Activated naive CD4-positive, alpha-beta T cell treated with Interleukin-2 at 50 U/mL for 16 hours (primary cell): ENCODE measurements around the gene P2RX3.

ENCODE experiments used
- DNase-seq: peaks from one replicate; pipeline ENCODE4 v3.0.0-alpha.2; 2020

P2RX3 gene

GRCh38 chr11:57376095-57377090, 38.2 kb downstream of the P2RX3 start:
- DNase-seq = no peak

DNA sequence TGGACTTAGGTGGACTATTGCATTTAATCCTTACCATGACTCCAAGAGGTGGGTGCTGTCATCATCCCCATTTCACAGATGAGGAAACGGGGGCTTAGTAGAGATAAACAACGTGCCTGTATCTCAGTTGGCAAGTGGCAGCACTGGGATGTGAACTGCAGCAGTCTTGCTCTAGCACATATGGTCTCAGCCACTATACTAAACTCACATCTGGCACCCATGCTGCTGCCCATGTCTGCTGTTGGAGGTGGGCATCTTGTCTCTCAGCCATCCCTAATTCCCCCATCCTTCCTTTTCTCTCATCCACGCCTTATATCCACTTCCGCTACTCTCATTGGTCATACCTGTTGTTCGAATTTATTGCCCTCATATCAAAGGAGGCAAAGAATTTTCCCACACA, 39.0 kb downstream of the P2RX3 start:
- DNase-seq = no peak

DNA sequence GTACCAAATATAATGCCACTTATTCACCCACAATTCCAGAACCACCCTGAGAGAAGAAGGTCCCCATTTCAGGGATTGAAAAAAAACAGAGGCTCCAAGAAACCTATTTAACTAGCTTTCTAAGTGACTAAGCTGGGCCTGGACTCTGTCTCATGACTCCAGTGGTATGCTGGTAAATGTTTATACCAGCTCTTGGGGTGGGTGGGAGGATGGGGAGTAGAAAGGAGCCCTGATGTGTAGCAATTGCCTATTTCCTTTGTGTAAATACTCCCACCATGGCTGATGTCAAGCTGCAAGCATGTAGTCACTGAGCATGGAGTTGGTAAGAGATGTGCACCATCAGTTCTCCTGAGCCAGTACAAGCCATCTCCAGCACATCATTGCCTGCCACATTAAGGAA, 40.0 kb downstream of the P2RX3 start:
- DNase-seq = no peak

- no peak for DNase-seq
Measured at GRCh38 chr11:57379732-57380131, 41.6 kb downstream of the P2RX3 start.

DNA sequence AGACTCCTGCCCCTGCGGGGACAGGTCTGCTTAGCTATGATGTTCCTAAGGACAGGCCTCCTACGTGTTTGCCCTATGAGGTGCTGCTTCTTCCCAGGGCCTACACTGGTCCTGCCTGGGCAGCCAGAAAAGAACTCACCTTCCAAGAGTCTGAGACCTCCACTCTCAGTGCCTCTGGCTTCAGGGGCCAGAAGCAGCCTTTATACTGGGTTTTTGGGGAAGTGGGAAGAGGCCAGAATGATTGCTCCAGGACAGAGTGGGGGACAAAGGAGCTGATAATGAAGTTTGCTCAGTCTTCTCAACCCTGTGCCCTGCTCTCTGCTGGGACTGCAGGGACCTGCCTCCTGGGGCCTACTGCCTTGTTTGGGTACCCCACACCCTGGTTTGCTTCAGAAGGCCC, 42.8 kb downstream of the P2RX3 start, which contains the start of gene PRG3:
Gene PRG3, minus strand, starts transcription at position 176 of the 400 bp plus-strand sequence. CDS start 442 bp downstream, outside the sequence.
- no peak for DNase-seq

GRCh38 chr11:57386178-57386940, 48.2 kb downstream of the P2RX3 start:
- no peak for DNase-seq

GRCh38 chr11:57387289-57388030, 49.3 kb downstream of the P2RX3 start:
- DNase-seq = no peak

- no peak for DNase-seq
Measured at GRCh38 chr11:57390535-57390934, 52.4 kb downstream of the P2RX3 start, which contains the start of gene PRG2. TSS of gene PRG2 (minus strand) at chr11:57390650. CDS start at chr11:57389944, 706 bp downstream.

GRCh38 chr11:57391111-57391510, 53.0 kb downstream of the P2RX3 start:
- DNase-seq = no peak

DNA sequence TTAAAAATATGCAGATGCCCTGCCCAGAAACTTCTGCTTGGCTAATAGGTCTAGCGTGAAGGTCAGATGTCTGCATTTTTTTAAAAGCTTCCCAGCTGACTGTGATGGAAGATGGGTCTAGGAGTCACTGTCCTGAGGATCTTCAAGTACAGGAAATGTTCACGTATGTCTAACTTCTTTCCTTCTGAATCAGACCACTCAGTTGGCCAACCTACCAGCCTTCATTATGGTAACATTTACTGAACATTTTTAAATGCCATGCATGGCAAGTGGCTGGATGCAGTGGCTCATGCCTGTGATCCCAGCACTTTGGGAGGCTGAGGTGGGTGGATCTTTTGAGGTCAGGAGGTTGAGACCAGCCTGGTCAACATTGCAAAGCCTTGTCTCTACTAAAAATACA, 53.4 kb downstream of the P2RX3 start:
- no peak for DNase-seq

DNA sequence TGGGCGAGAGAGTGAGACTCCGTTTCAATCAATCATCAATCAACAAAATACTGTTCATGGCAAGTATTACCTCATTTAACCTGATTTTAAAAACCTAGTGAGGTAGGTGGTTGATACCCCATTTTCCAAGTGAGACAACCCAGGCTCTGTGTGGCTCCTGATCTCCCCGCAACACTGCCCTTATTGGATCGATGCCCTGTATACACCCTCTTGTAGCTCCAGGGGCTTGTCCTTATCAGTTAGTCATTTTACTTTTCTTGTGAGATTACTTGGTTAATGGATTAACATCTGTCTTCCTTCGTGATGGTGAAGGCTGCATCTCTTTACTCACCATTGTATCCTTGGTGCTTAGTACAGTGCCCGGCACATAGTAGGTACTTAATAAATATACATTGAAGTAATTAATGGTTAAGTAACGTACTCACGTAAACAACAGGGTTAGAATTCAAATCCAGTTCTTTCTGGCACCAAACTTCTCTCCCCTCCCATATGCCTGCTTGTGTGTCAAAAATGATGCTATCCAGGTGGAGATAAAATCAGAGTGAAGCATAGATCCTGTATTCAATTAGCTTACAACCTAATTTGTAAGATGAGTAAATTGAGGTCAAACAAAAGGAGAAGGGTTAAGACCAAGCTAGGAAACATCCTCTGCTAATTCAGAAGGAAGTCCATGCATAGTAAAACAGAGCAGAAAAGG, 54.1 kb downstream of the P2RX3 start:
- DNase-seq = no peak

DNA sequence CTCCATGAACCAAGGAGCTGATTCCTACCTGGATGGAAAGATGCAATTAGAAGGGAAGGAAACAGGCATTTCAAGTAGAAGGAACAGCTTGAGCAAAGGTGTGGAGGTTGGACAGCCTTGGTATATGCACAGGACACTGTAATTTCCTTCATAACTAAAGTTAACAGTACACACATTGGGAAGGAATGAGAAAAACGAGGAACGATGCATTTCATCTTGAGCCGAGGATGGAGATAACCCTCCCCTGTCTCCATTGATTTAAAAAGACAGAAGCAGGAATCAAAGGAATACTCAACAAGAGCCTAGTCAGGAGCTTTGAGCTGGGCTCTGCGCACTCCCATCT, 54.6 kb downstream of the P2RX3 start:
- DNase-seq = no peak

GRCh38 chr11:57394203-57394965, 56.2 kb downstream of the P2RX3 start:
- no peak for DNase-seq

GRCh38 chr11:57395905-57396623, 57.9 kb downstream of the P2RX3 start:
- DNase-seq = no peak

- DNase-seq = no peak
Measured at GRCh38 chr11:57396744-57397143, 58.6 kb downstream of the P2RX3 start.

DNA sequence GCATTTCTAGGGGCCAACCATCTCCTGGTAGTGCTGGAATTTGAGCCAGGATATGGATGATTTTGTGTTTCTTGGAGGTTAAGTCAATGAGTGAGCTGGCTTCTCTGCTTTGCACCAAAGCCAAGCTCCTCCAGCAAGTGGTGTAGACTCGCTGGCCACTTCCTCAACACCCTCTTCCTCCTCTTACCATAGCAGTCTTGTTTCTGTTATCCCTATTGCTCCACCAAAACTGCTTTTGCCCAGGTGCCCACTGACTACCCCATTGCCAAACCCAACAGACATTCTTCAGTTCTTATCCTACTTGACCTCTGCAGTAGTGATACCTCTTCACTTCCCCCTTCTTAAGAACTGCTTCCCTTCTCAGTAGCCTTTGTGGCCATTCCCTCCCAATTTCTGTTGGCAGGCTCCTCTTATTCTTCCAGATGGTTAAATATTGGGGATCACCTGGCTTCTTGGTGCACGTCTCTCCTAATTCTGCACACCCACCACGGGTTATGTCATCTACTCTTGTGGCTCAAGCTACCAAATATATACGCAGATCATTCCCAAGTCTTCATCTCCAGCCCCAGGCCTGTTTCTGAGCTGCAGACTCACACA, 59.3 kb downstream of the P2RX3 start:
- no peak for DNase-seq

- DNase-seq = no peak
Measured at GRCh38 chr11:57399221-57399620, 61.1 kb downstream of the P2RX3 start.

DNA sequence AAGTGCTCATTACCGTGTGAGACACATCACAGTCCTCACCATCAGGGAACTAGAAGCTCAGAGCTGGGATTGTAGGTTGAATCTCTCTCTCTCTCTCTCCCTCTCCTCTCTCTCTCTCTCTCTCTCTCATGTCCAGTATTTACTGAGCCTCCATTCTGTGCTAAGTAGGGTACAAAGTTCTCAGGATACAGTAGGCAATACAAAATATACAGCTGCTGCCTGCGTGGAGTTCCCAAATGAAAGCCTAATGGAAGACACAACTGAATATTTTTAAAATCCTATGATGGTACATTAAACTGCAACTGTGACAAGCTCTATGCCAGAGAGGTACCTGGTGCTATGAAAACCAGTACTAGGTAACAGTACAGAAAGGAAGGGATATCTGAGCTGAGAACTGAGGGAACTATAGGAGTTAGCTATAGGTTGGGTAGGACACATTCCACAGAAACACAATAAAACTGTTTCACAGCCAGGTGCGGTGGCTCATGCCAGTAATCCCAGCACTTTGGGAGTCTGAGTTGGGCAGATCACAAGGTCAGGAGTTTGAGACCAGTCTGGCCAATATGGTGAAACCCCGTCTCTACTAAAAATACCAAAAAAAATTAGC, 61.9 kb downstream of the P2RX3 start:
- DNase-seq = no peak

DNA sequence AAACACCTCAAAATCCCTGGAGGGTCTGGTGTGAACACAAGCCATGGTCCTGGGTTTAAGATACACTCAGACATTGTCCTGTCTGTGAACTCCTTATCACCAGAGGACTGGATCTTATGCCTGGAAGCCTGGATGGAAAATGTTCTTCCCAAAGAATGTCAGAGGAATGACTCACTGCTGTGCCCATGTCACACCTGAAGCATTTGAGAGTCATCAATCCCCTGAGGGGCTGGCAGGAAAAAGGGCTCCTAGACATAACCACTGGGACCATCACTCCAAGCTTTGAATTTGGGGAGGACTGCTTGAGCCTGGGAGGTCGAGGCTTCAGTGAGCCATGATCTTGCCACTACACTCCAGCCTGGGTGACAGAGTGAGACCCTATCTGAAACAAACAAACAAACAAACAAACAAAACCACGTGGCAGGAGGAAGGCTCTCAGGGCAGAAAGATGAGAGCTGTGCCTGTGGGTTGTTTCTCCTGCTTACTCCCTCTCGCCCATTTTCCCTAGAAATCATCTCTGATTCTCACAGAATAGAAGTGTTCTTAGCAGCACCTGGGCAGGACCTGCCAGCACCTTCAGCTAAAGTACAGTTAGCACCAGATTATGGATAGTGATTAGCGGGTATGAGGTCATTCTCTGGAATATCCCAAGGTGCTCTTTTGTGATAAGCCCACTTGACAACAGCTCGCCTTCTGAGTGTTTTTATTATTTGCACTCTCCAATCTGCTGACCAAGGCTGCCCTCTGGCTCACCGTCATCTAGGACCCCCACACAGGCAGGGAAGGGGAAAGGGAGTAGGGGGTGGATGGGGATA, 64.2 kb downstream of the P2RX3 start:
- DNase-seq = no peak
